Ovary (tissue), 10 donors: ENCODE results near the gene MAGEB6B. TPM values are rescaled to one million over a fixed set of nuclear protein-coding genes. Genes with fewer than 3 reads are reported as not detected.

Experiments
- DNase-seq, 5 donors: peaks; one replicate each; pipeline ENCODE4 v3.0.0-alpha.2; 2019 to 2020
- H3K27ac ChIP-seq, 2 donors: fragments of 200-600 bp; one replicate each; pipeline versions ENCODE4 v1.5.1 to v1.8.0; 2019 to 2022
- H3K27me3 ChIP-seq: fragments of 200-600 bp; one replicate; pipeline ENCODE4 v1.8.0; 2022
- H3K36me3 ChIP-seq: fragments of 200-600 bp; sonication (generic); one replicate; pipeline ENCODE4 v1.5.1; 2019
- H3K4me1 ChIP-seq: one replicate; pipeline ENCODE4 v1.8.1; 2013; ENCODE audit warnings: mild to moderate bottlenecking, moderate library complexity; ENCODE audit not compliant: insufficient read depth
- H3K4me3 ChIP-seq: fragments of 200-600 bp; sonication (generic); one replicate; pipeline ENCODE4 v1.5.1; 2017
- H3K9me3 ChIP-seq, 2 donors: fragments of 200-600 bp in 1 of 2; sonication (generic) in 1 of 2; one replicate each; pipeline versions ENCODE4 v1.5.1 to v1.8.1; 2013 to 2019; ENCODE audit warnings: mild to moderate bottlenecking in 1 of 2, moderate library complexity in 1 of 2
- EP300 ChIP-seq: sonication (generic); formaldehyde crosslinking; IDR thresholded peaks from one replicate; pipeline ENCODE4 v1.6.1; 2017; ENCODE audit warnings: antibody characterized with exemption
- POLR2A ChIP-seq: fragments of 450-650 bp; IDR thresholded peaks from one replicate; pipeline ENCODE4 v1.6.1; 2017; ENCODE audit warnings: antibody characterized with exemption, mild to moderate bottlenecking, moderate library complexity
- WGBS, 3 donors: extraction: QIAGEN DNeasy Blood & Tissue Kit in 1 of 3; methylation state at CpG; one replicate each; pipeline versions ENCODE4 v1.1.5 to v1.1.7; 2013 to 2017; 5-methylcytosine and 5-hydroxymethylcytosine counted together
- intact Hi-C, 4 donors: fragments of 100-400 bp; cut with DNase I; formaldehyde crosslinking; loops; one replicate each; pipeline versions ENCODE4 v1.11.0 to v1.15.1; 2022 to 2023
- long read RNA-seq, 3 donors: library from polyadenylated mRNA in 2 of 3; unstranded in 2 of 3; transcript quantifications; one replicate each; pipeline ENCODE4 v2.0.0 and lab custom pipeline, GENCODE V29; 2021 to 2026
- polyA plus RNA-seq, 2 donors: library from polyadenylated mRNA; stranded (reverse); fragments of 200-250 nt in 1 of 2; fragments of 350-450 nt in 1 of 2; fragmentation: Illumina TruSeq in 1 of 2; extraction: RNeasy Lipid Tissue Mini Kit (QIAGEN cat#74804) in 1 of 2; gene quantifications; one replicate each; pipeline ENCODE4 v1.2.3, GENCODE V29; 2013 to 2014
- total RNA-seq, 7 donors: library from RNA; depleted of rRNA in 2 of 7; stranded (reverse); fragments of >200 nt in 2 of 7; fragmentation: NEBNext Ultra II Directional in 3 of 7; extraction: Animal tissue kit (Norgen Biotek cat#: 25700) in 3 of 7; gene quantifications; one replicate each; pipeline versions ENCODE4 v1.1.0 to v1.2.4, GENCODE V29; 2016 to 2023
- TF ChIP-seq, protein P1 (sequence below), 3 donors: fragments of 450-650 bp in 2 of 3; fragments of 200-600 bp in 1 of 3; IDR thresholded peaks; one replicate each; pipeline versions ENCODE4 v1.5.1 to v1.8.0; 2016 to 2022; ENCODE audit warnings: antibody characterized with exemption in 3 of 3, mild to moderate bottlenecking in 1 of 3
- donor health status: DM: no; HTN: no; CAD: no; lungs with moderate emphysema.
- donor health status: DM: no; HTN: no; CAD: no.
- donor health status: Bipolar disorder and iron deficiency.
- donor health status: DM: yes; HTN: yes; CAD: no.
- donor health status: DM: no; HTN: no; CAD: no.
- donor health status: DM: yes; HTN: yes; CAD: no.

MAGEB6B gene, protein sequence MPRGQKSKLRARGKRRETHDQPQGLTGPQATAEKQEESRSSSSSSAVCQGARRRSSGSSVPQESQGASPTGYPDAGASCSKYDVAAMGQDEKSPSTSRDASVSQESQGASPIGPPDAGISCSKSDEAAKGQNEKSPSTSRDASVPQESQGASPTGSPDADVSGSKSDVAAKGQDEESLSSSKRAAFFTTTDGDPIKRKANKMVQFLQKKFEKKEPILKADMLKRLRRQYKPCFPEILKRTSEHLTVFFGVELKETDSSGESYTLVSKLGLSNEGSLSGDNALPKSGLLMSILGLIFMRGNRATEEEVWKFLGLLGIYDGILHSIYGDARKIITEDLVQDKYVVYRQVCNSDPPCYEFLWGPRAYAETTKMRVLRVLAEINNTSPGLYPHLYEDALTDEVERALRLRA
- total RNA-seq: not detected
- polyA plus RNA-seq: not detected
- long read RNA-seq, donor 1: 0 reads
- long read RNA-seq, donor 2: 0 reads
- long read RNA-seq, donor 3: 0 reads

- Histone ChIP-seq H3K27ac (no peak within 1 kb of the TSS), H3K36me3 (no peaks in the 10 kb centered on the region), H3K9me3 (no peaks in the 10 kb centered on the region), H3K27me3 (no peaks in the 10 kb centered on the region), H3K4me3 (no peak within 1 kb of the TSS), H3K4me1 (no peaks in the 10 kb centered on the region)
- 87 to 93% (median 92%) methylated on average over 10 of the region's 10 CpGs for WGBS, 3 donors
- TF ChIP-seq, protein P1, sequence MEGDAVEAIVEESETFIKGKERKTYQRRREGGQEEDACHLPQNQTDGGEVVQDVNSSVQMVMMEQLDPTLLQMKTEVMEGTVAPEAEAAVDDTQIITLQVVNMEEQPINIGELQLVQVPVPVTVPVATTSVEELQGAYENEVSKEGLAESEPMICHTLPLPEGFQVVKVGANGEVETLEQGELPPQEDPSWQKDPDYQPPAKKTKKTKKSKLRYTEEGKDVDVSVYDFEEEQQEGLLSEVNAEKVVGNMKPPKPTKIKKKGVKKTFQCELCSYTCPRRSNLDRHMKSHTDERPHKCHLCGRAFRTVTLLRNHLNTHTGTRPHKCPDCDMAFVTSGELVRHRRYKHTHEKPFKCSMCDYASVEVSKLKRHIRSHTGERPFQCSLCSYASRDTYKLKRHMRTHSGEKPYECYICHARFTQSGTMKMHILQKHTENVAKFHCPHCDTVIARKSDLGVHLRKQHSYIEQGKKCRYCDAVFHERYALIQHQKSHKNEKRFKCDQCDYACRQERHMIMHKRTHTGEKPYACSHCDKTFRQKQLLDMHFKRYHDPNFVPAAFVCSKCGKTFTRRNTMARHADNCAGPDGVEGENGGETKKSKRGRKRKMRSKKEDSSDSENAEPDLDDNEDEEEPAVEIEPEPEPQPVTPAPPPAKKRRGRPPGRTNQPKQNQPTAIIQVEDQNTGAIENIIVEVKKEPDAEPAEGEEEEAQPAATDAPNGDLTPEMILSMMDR (IDR thresholded peaks at IDR 0.05): no peak
- TF ChIP-seq POLR2A (no peak), EP300 (no peak)
- intact Hi-C loops: no loop called here
- no peak for DNase-seq
Measured at GRCh38 chrX:26160301-26160700, at the start of gene MAGEB6B. TSS of gene MAGEB6B (plus strand) at chrX:26160601. CDS start at chrX:26160601, 0 bp downstream.

GRCh38 chrX:26138274-26138673 lies 22.1 kb upstream of the MAGEB6B start, which contains the start of gene MAGEB18:
TSS of gene MAGEB18 (plus strand) at chrX:26138343. CDS start at chrX:26138986, 643 bp downstream.
- 75 to 79% (median 75%) methylated on average over 11 of the region's 11 CpGs for WGBS, 3 donors
- intact Hi-C loops: loop anchor here in 1 of 4 donors (5.0 kb wide), 1 partner anchor 1816 kb away; no protein-coding TSS in a partner anchor
- Histone ChIP-seq H3K4me3 (no peak within 1 kb of the TSS), H3K27me3 (no peaks in the 10 kb centered on the region), H3K36me3 (no peaks in the 10 kb centered on the region), H3K27ac (no peak within 1 kb of the TSS), H3K4me1 (no peaks in the 10 kb centered on the region), H3K9me3 (no peaks in the 10 kb centered on the region)
- DNase-seq: no peak
- TF ChIP-seq POLR2A (no peak), EP300 (no peak)
- TF ChIP-seq, protein P1 (IDR thresholded peaks at IDR 0.05): no peak

- no peaks in the 10 kb centered on the region for H3K9me3 ChIP-seq
- no peaks in the 10 kb centered on the region for H3K27me3 ChIP-seq
- TF ChIP-seq POLR2A: no peak
- no peak for TF ChIP-seq EP300
- TF ChIP-seq, protein P1 (IDR thresholded peaks at IDR 0.05): no peak
- H3K4me3 ChIP-seq: no peak overlapping the region
- no peaks in the 10 kb centered on the region for H3K4me1 ChIP-seq
- H3K36me3 ChIP-seq: no peaks in the 10 kb centered on the region
- WGBS, 3 donors: 5 to 19% (median 10%) methylated on average over 2 of the region's 2 CpGs
- intact Hi-C loops: no loop called here
- no peak overlapping the region for H3K27ac ChIP-seq
- no peak for DNase-seq
Measured at GRCh38 chrX:26146024-26146423, 14.4 kb upstream of the MAGEB6B start.

GRCh38 chrX:26192204-26192603 lies 31.8 kb downstream of the MAGEB6B start, which contains the start of gene MAGEB6:
TSS of gene MAGEB6 (plus strand) at chrX:26192440. CDS start at chrX:26193847, 1,407 bp downstream.
- no peak for DNase-seq
- Histone ChIP-seq H3K4me3 (no peak within 1 kb of the TSS), H3K4me1 (no peaks in the 10 kb centered on the region), H3K9me3 (no peaks in the 10 kb centered on the region), H3K27ac (no peak within 1 kb of the TSS), H3K27me3 (no peaks in the 10 kb centered on the region), H3K36me3 (no peaks in the 10 kb centered on the region)
- WGBS, 3 donors: 73 to 80% (median 75%) methylated on average over 17 of the region's 17 CpGs
- TF ChIP-seq, protein P1 (IDR thresholded peaks at IDR 0.05): no peak
- TF ChIP-seq POLR2A (no peak), EP300 (no peak)
- intact Hi-C loops: no loop called here
